HG03060 (cell line): Measurements from ENCODE around the gene WDR26.
"Not testable (repeated sequence)": the region's sequence is repeated elsewhere in the genome, so short reads cannot be mapped to it uniquely, and the experiment has no call there.

Experiments used
- ATAC-seq: cut with Tn5 transposase; IDR thresholded peaks from one replicate; pipeline ENCODE4 v1.9.1; 2021; ENCODE audit warnings: low read depth, moderate number of reproducible peaks; ENCODE audit not compliant: unreplicated experiment

Gene WDR26

GRCh38 chr1:224435318-224435763 lies 744 bp upstream of the WDR26 start:
- no peak for ATAC-seq

GRCh38 chr1:224433701-224434672 lies 610 bp downstream of the WDR26 start:
- no peak for ATAC-seq

GRCh38 chr1:224433041-224433691 lies 1.4 kb downstream of the WDR26 start:
- no peak for ATAC-seq

GRCh38 chr1:224432672-224433040 lies 1.9 kb downstream of the WDR26 start:
- ATAC-seq: no peak

- ATAC-seq: no peak
These were observed 2.5 kb downstream of the WDR26 start for GRCh38 chr1:224432146-224432545.

GRCh38 chr1:224431726-224432125 lies 2.9 kb downstream of the WDR26 start:
- ATAC-seq: no peak

- ATAC-seq: peak; percentile 25
These were observed 4.0 kb downstream of the WDR26 start for GRCh38 chr1:224430511-224431113.

- ATAC-seq: no peak
These were observed 4.8 kb downstream of the WDR26 start for GRCh38 chr1:224429616-224430326.

GRCh38 chr1:224428713-224429112 lies 5.9 kb downstream of the WDR26 start:
- ATAC-seq: not testable (repeated sequence)

GRCh38 chr1:224427346-224427745 lies 7.3 kb downstream of the WDR26 start:
- no peak for ATAC-seq

- not testable (repeated sequence) for ATAC-seq
These were observed 7.7 kb downstream of the WDR26 start for GRCh38 chr1:224426869-224427268.

GRCh38 chr1:224425279-224425884 lies 9.2 kb downstream of the WDR26 start:
- no peak for ATAC-seq

GRCh38 chr1:224420106-224420505 lies 14.5 kb downstream of the WDR26 start:
- no peak for ATAC-seq

- ATAC-seq: no peak
These were observed 22.8 kb downstream of the WDR26 start for GRCh38 chr1:224411766-224412165.

- no peak for ATAC-seq
These were observed 26.4 kb downstream of the WDR26 start for GRCh38 chr1:224408294-224408590.

GRCh38 chr1:224407571-224408293 lies 26.9 kb downstream of the WDR26 start:
- ATAC-seq: no peak

GRCh38 chr1:224406216-224406615 lies 28.4 kb downstream of the WDR26 start:
- no peak for ATAC-seq

- ATAC-seq: no peak
These were observed 29.0 kb downstream of the WDR26 start for GRCh38 chr1:224405604-224405970.

- no peak for ATAC-seq
These were observed 29.5 kb downstream of the WDR26 start for GRCh38 chr1:224404916-224405603.
